CD4-positive, alpha-beta T cell (primary cell): ENCODE data around the gene RC3H2. TPM values are rescaled to one million over a fixed set of nuclear protein-coding genes. Genes with fewer than 3 reads are reported as not detected.

Experiments
- ATAC-seq: fragments of 200-7000 bp; cut with Tn5 transposase; one replicate; pipeline ENCODE4 v1.10.0; 2022; ENCODE audit warnings: mild to moderate bottlenecking; ENCODE audit not compliant: poor library complexity
- CTCF ChIA-PET: fragments of 350-600 bp; sonication (Branson Sonifier 250); formaldehyde crosslinking; loops from one replicate; lab custom pipeline; 2021; ENCODE audit warnings: antibody characterized with exemption, inconsistent platforms; lab: Charles Lee
- POLR2A ChIA-PET: fragments of 350-600 bp; sonication (Branson Sonifier 250); formaldehyde crosslinking; loops from one replicate; lab custom pipeline; 2021; ENCODE audit warnings: antibody characterized with exemption, inconsistent platforms; lab: Charles Lee
- DNase-seq, 14 experiments: peaks; one replicate each; pipeline ENCODE4 v3.0.0-alpha.2; 2013 to 2020; ENCODE audit warnings: mixed read lengths in 2 of 14
- H3K27ac ChIP-seq, 2 donors: one replicate each; pipeline versions ENCODE4 v1.5.1 to v1.7.0; 2013; ENCODE audit warnings: low read length in 2 of 2, low read depth in 1 of 2, mild to moderate bottlenecking in 1 of 2
- H3K27me3 ChIP-seq, 2 experiments: 1 replicate in 1 of 2; 2 replicates in 1 of 2; pipeline versions ENCODE4 v1.6.1 to v1.7.0; 2013; ENCODE audit warnings: low read length in 2 of 2, control low read depth in 1 of 2, mild to moderate bottlenecking in 1 of 2, moderate library complexity in 1 of 2; ENCODE audit not compliant: insufficient read depth in 2 of 2, control insufficient read depth in 1 of 2
- H3K36me3 ChIP-seq: one replicate; pipeline ENCODE4 v1.6.1; 2013; ENCODE audit warnings: low read length, control low read depth; ENCODE audit not compliant: insufficient read depth
- H3K4me1 ChIP-seq: one replicate; pipeline ENCODE4 v1.6.1; 2013; ENCODE audit warnings: low read length, control low read depth; ENCODE audit not compliant: insufficient read depth
- H3K4me3 ChIP-seq: one replicate; pipeline ENCODE4 v1.5.1; 2013; ENCODE audit warnings: mild to moderate bottlenecking, low read length, moderate library complexity
- H3K9me3 ChIP-seq, 2 experiments: 1 replicate in 1 of 2; 2 replicates in 1 of 2; pipeline versions ENCODE4 v1.6.1 to v1.7.0; 2013; ENCODE audit warnings: low read length in 2 of 2, mild to moderate bottlenecking in 2 of 2, control low read depth in 1 of 2, moderate library complexity in 1 of 2; ENCODE audit not compliant: control insufficient read depth in 1 of 2, insufficient read depth in 1 of 2
- H3K27ac Mint-ChIP-seq: one replicate; pipeline ENCODE4 v1.8.0; 2020; ENCODE audit warnings: mixed read lengths
- H3K27me3 Mint-ChIP-seq: one replicate; pipeline ENCODE4 v1.8.0; 2021; ENCODE audit warnings: mixed read lengths
- H3K36me3 Mint-ChIP-seq: one replicate; pipeline ENCODE4 v1.8.0; 2021; ENCODE audit warnings: low read depth, mixed read lengths
- H3K4me1 Mint-ChIP-seq: one replicate; pipeline ENCODE4 v1.8.0; 2021; ENCODE audit warnings: low read depth, mixed read lengths
- H3K4me3 Mint-ChIP-seq: one replicate; pipeline ENCODE4 v1.8.0; 2020; ENCODE audit warnings: mild to moderate bottlenecking, mixed read lengths
- H3K9me3 Mint-ChIP-seq: one replicate; pipeline ENCODE4 v1.8.0; 2020; ENCODE audit warnings: mixed read lengths
- CTCF ChIP-seq: fragments of 200-600 bp; IDR thresholded peaks from one replicate; pipeline ENCODE4 v1.8.0; 2022; ENCODE audit warnings: antibody characterized with exemption, mild to moderate bottlenecking
- intact Hi-C, 2 experiments: fragments of 100-400 bp; cut with DNase I in 1 of 2; cut with micrococcal nuclease in 1 of 2; formaldehyde crosslinking; loops; one replicate each; pipeline versions ENCODE4 v1.15.1 to v1.9.0; 2023 to 2025; cut with DNase I, micrococcal nuclease
- total RNA-seq, 174 experiments: library from RNA in 2 of 174; stranded (reverse) in 2 of 174; gene quantifications; one replicate each; pipeline ENCODE4 v1.2.3 and lab custom pipeline; 2021 to 2026

The RC3H2 gene
- total RNA-seq, 2 experiments from 2014 or later, result 85.2 to 86.8 TPM

- CTCF ChIA-PET, result interaction anchor here (1.3 kb wide), 1 partner anchor 9 kb away, joined by 5 read pairs; no protein-coding TSS in a partner anchor
- H3K9me3 Mint-ChIP-seq, result no peaks in the 10 kb centered on the region
- Histone ChIP-seq H3K27me3 (no peaks in the 10 kb centered on the region), H3K4me1 (no peaks in the 10 kb centered on the region), H3K4me3 (no peak overlapping the region), H3K9me3 (no peaks in the 10 kb centered on the region), H3K36me3 (peaks cover 2% of the 10 kb centered on the region), H3K27ac (no peak overlapping the region)
- H3K36me3 Mint-ChIP-seq, result peaks cover 18% of the 10 kb centered on the region
- H3K27ac Mint-ChIP-seq, result no peak overlapping the region
- intact Hi-C loops, result loop anchor here in 1 of 2 experiments (5.0 kb wide), 1 partner anchor 39 kb away; no protein-coding TSS in a partner anchor
- DNase-seq (no peak), ATAC-seq (no peak)
- POLR2A ChIA-PET, result interaction anchor here (1.2 to 1.4 kb wide), 2 partner anchors 17 to 35 kb away, joined by 5 to 6 read pairs; partner anchors contain the start of genes ZBTB26 and ZBTB6
- H3K4me3 Mint-ChIP-seq, result no peak overlapping the region
- TF ChIP-seq CTCF, result no peak
- H3K4me1 Mint-ChIP-seq, result peaks cover 59% of the 10 kb centered on the region
- H3K27me3 Mint-ChIP-seq, result no peaks in the 10 kb centered on the region
Measured at GRCh38 chr9:122948313-122948712, 43.2 kb upstream of the RC3H2 start.

- ChIA-PET POLR2A (no interaction called here), CTCF (interaction anchor here (1.3 kb wide), 1 partner anchor 12 kb away, joined by 3 read pairs; no protein-coding TSS in a partner anchor)
- H3K9me3 ChIP-seq, result no peaks in the 10 kb centered on the region
- no peaks in the 10 kb centered on the region for H3K27me3 ChIP-seq
- Mint-ChIP-seq H3K9me3 (no peaks in the 10 kb centered on the region), H3K36me3 (peaks cover 21% of the 10 kb centered on the region), H3K27me3 (no peaks in the 10 kb centered on the region), H3K4me1 (peaks cover 64% of the 10 kb centered on the region), H3K4me3 (no peak overlapping the region), H3K27ac (no peak overlapping the region)
- intact Hi-C loops, result loop anchor here in 1 of 2 experiments (5.0 kb wide), 1 partner anchor 41 kb away; no protein-coding TSS in a partner anchor
- H3K4me1 ChIP-seq, result peaks cover 8% of the 10 kb centered on the region
- no peak overlapping the region for H3K4me3 ChIP-seq
- H3K36me3 ChIP-seq, result peaks cover 2% of the 10 kb centered on the region
- DNase-seq (no peak), ATAC-seq (no peak)
- no peak for TF ChIP-seq CTCF
- no peak overlapping the region for H3K27ac ChIP-seq
Measured at GRCh38 chr9:122946461-122947005, 41.4 kb upstream of the RC3H2 start.

DNA sequence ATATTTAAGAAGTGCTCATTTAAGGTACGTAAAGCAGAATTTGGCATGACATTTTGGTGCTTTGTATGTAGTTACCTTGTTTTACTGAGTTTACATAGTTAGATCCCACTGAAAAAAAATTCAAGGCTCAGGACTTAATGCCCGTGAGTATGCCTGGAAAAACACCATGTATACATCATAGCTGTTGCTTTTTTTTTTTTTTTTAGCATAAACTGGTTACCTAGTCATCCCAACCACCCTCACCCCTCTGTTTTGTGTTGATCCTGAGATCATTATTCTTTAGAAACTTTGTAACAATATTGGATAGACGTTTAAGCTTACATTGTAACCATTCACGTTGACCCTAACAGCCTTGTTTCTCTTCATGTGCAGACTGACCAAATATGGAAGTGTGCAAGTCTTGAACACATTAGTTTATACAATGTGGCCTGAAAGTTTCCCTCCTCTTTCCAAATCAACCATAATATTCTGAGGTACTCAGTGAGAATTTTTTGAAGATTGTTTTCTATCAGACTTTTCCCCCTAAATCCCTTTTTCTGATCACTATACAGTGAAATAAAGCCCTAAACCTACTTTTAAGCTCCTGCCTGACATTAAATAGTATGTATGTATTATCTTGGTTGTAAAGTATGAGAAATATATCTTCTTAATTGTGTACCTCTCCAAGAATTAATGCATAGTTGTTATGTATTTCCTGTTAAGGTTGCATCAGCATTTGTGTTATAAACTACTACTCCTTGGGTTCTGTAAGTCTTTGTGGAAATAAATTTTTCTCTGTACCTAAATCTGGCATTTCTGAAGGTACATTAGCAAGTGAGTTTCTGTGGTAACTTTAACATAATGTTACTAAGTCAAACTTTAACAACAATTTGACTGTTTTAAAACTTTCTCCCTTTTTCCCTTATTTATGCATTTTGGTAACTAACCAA lies 40.1 kb upstream of the RC3H2 start:
- intact Hi-C loops, result loop anchor here in 1 of 2 experiments (5.0 kb wide), 2 partner anchors 42 to 118 kb away; partner anchors contain the start of gene PDCL
- Mint-ChIP-seq H3K36me3 (peaks cover 25% of the 10 kb centered on the region), H3K4me3 (peak overlapping the region; percentile 52), H3K4me1 (peaks cover 63% of the 10 kb centered on the region), H3K9me3 (no peaks in the 10 kb centered on the region), H3K27me3 (no peaks in the 10 kb centered on the region), H3K27ac (peak overlapping the region; percentile 30)
- ChIA-PET POLR2A (no interaction called here), CTCF (no interaction called here)
- DNase-seq (no peak), ATAC-seq (no peak)
- H3K4me3 ChIP-seq, result no peak overlapping the region
- H3K36me3 ChIP-seq, result peaks cover 2% of the 10 kb centered on the region
- H3K27ac ChIP-seq, result no peak overlapping the region
- peaks cover 17% of the 10 kb centered on the region for H3K4me1 ChIP-seq
- H3K27me3 ChIP-seq, result no peaks in the 10 kb centered on the region
- no peak for TF ChIP-seq CTCF
- H3K9me3 ChIP-seq, result no peaks in the 10 kb centered on the region
